Stimulated activated CD8-positive, alpha-beta memory T cell treated with anti-CD3 and anti-CD28 coated beads, Interleukin-4, amount 100 ng/mL, for 48 hours (primary cell): ENCODE results near the gene GALNT2.

Source experiments
- DNase-seq: peaks from one replicate; pipeline ENCODE4 v3.0.0-alpha.2; 2020

Gene GALNT2

GRCh38 chr1:230288641-230289349 is 221.8 kb downstream of the GALNT2 start:
- DNase-seq = no peak

GRCh38 chr1:230289350-230289644 is 222.3 kb downstream of the GALNT2 start:
- no peak for DNase-seq

GRCh38 chr1:230291731-230292620 is 224.9 kb downstream of the GALNT2 start:
- DNase-seq = no peak

GRCh38 chr1:230292689-230293389 is 225.8 kb downstream of the GALNT2 start:
- no peak for DNase-seq

GRCh38 chr1:230293390-230293700 is 226.3 kb downstream of the GALNT2 start:
- no peak for DNase-seq

GRCh38 chr1:230295367-230295766 is 228.3 kb downstream of the GALNT2 start:
- no peak for DNase-seq

GRCh38 chr1:230299191-230300006 is 232.4 kb downstream of the GALNT2 start:
- no peak for DNase-seq

- no peak for DNase-seq
Measured at GRCh38 chr1:230300322-230301301, 233.6 kb downstream of the GALNT2 start.

GRCh38 chr1:230301322-230301721 is 234.3 kb downstream of the GALNT2 start:
- no peak for DNase-seq

- no peak for DNase-seq
Measured at GRCh38 chr1:230301822-230302221, 234.8 kb downstream of the GALNT2 start.

GRCh38 chr1:230303069-230303468 is 236.0 kb downstream of the GALNT2 start:
- DNase-seq = no peak

- DNase-seq = no peak
Measured at GRCh38 chr1:230303822-230304221, 236.8 kb downstream of the GALNT2 start.

GRCh38 chr1:230306169-230306568 is 239.1 kb downstream of the GALNT2 start:
- peak; percentile 51 for DNase-seq

- no peak for DNase-seq
Measured at GRCh38 chr1:230307213-230307612, 240.2 kb downstream of the GALNT2 start.

GRCh38 chr1:230308039-230308438 is 241.0 kb downstream of the GALNT2 start:
- no peak for DNase-seq

- DNase-seq = no peak
Measured at GRCh38 chr1:230308821-230309220, 241.8 kb downstream of the GALNT2 start.

GRCh38 chr1:230309646-230310177 is 242.7 kb downstream of the GALNT2 start:
- DNase-seq = no peak

GRCh38 chr1:230310381-230311163 is 243.5 kb downstream of the GALNT2 start:
- peak; percentile 75 for DNase-seq

- no peak for DNase-seq
Measured at GRCh38 chr1:230312676-230313075, 245.6 kb downstream of the GALNT2 start.

GRCh38 chr1:230313453-230314141 is 246.6 kb downstream of the GALNT2 start:
- no peak for DNase-seq
